ENCODE results near the gene L3MBTL4. TPM values are rescaled to one million over a fixed set of nuclear protein-coding genes. Genes with fewer than 3 reads are reported as not detected.

Gene L3MBTL4
- total and polyA plus RNA-seq, 2 experiments from 2014 or later: 4.1 to 14.1 TPM

- Histone ChIP-seq H4K20me1 (ENCODE audit: insufficient read depth, poor library complexity, severe bottlenecking) (no peaks in the 10 kb centered on the region), H3K4me2 (no peak overlapping the region), H3K27me3 (no peaks in the 10 kb centered on the region), H3K4me1 (ENCODE audit: insufficient read depth) (peaks cover 6% of the 10 kb centered on the region), H2AFZ (no peak overlapping the region), H3K4me3 (no peak overlapping the region), H3K9me2 (replicated peaks; ENCODE audit: insufficient read depth) (no peaks in the 10 kb centered on the region), H3K9me3 (ENCODE audit: low read depth) (no peaks in the 10 kb centered on the region), H3K27ac (no peak overlapping the region), H3K36me3 (replicated peaks; ENCODE audit: insufficient read depth, low read depth) (no peaks in the 10 kb centered on the region), H3K79me2 (no peaks in the 10 kb centered on the region)
- DNase-seq (ENCODE audit: low spot score): no peak
- 97% methylated on average over 3 of the region's 3 CpGs for WGBS (ENCODE audit: low lambda C conversion rate, missing lambda C conversion rate)
- TF ChIP-seq, protein P1, sequence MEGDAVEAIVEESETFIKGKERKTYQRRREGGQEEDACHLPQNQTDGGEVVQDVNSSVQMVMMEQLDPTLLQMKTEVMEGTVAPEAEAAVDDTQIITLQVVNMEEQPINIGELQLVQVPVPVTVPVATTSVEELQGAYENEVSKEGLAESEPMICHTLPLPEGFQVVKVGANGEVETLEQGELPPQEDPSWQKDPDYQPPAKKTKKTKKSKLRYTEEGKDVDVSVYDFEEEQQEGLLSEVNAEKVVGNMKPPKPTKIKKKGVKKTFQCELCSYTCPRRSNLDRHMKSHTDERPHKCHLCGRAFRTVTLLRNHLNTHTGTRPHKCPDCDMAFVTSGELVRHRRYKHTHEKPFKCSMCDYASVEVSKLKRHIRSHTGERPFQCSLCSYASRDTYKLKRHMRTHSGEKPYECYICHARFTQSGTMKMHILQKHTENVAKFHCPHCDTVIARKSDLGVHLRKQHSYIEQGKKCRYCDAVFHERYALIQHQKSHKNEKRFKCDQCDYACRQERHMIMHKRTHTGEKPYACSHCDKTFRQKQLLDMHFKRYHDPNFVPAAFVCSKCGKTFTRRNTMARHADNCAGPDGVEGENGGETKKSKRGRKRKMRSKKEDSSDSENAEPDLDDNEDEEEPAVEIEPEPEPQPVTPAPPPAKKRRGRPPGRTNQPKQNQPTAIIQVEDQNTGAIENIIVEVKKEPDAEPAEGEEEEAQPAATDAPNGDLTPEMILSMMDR (IDR thresholded peaks at IDR 0.05; ENCODE audit: poor library complexity): no peak
- TF ChIP-seq EZH2phosphoT487 (IDR thresholded peaks at IDR 0.05; ENCODE audit: low read depth, severe bottlenecking, unreplicated experiment) (no peak), EZH2 (IDR thresholded peaks at IDR 0.05; ENCODE audit: borderline replicate concordance) (no peak)
These were observed 206.8 kb downstream of the L3MBTL4 start for GRCh38 chr18:6207941-6208340.

GRCh38 chr18:6207116-6207515 is 207.6 kb downstream of the L3MBTL4 start:
- Histone ChIP-seq H3K79me2 (no peaks in the 10 kb centered on the region), H2AFZ (no peak overlapping the region), H3K36me3 (replicated peaks; ENCODE audit: insufficient read depth, low read depth) (no peaks in the 10 kb centered on the region), H3K4me1 (ENCODE audit: insufficient read depth) (peaks cover 6% of the 10 kb centered on the region), H3K9me3 (ENCODE audit: low read depth) (no peaks in the 10 kb centered on the region), H3K9me2 (replicated peaks; ENCODE audit: insufficient read depth) (no peaks in the 10 kb centered on the region), H3K4me3 (no peak overlapping the region), H3K4me2 (no peak overlapping the region), H4K20me1 (ENCODE audit: insufficient read depth, poor library complexity, severe bottlenecking) (no peaks in the 10 kb centered on the region), H3K27ac (no peak overlapping the region), H3K27me3 (no peaks in the 10 kb centered on the region)
- WGBS (ENCODE audit: low lambda C conversion rate, missing lambda C conversion rate): 63% methylated on average over 2 of the region's 2 CpGs
- TF ChIP-seq EZH2phosphoT487 (IDR thresholded peaks at IDR 0.05; ENCODE audit: low read depth, severe bottlenecking, unreplicated experiment) (no peak), EZH2 (IDR thresholded peaks at IDR 0.05; ENCODE audit: borderline replicate concordance) (no peak)
- TF ChIP-seq, protein P1 (IDR thresholded peaks at IDR 0.05; ENCODE audit: poor library complexity): no peak
- peak; percentile 18 for DNase-seq (ENCODE audit: low spot score)

GRCh38 chr18:6205706-6206105 is 209.0 kb downstream of the L3MBTL4 start:
- H3K9me3 ChIP-seq (ENCODE audit: low read depth): no peaks in the 10 kb centered on the region
- H2AFZ ChIP-seq: no peak overlapping the region
- H3K4me2 ChIP-seq: no peak overlapping the region
- H3K4me3 ChIP-seq: no peak overlapping the region
- no peaks in the 10 kb centered on the region for H3K36me3 ChIP-seq (replicated peaks; ENCODE audit: insufficient read depth, low read depth)
- TF ChIP-seq, protein P1 (IDR thresholded peaks at IDR 0.05; ENCODE audit: poor library complexity): no peak
- no peak for TF ChIP-seq EZH2phosphoT487 (IDR thresholded peaks at IDR 0.05; ENCODE audit: low read depth, severe bottlenecking, unreplicated experiment)
- no peak for TF ChIP-seq EZH2 (IDR thresholded peaks at IDR 0.05; ENCODE audit: borderline replicate concordance)
- H3K4me1 ChIP-seq (ENCODE audit: insufficient read depth): peaks cover 6% of the 10 kb centered on the region
- no peaks in the 10 kb centered on the region for H4K20me1 ChIP-seq (ENCODE audit: insufficient read depth, poor library complexity, severe bottlenecking)
- H3K27ac ChIP-seq: no peak overlapping the region
- no peak for DNase-seq (ENCODE audit: low spot score)
- no peaks in the 10 kb centered on the region for H3K79me2 ChIP-seq
- H3K27me3 ChIP-seq: no peaks in the 10 kb centered on the region
- 72% methylated on average over 2 of the region's 2 CpGs for WGBS (ENCODE audit: low lambda C conversion rate, missing lambda C conversion rate)
- H3K9me2 ChIP-seq (replicated peaks; ENCODE audit: insufficient read depth): no peaks in the 10 kb centered on the region

- Histone ChIP-seq H3K9me3 (ENCODE audit: low read depth) (no peaks in the 10 kb centered on the region), H3K36me3 (replicated peaks; ENCODE audit: insufficient read depth, low read depth) (no peaks in the 10 kb centered on the region), H4K20me1 (ENCODE audit: insufficient read depth, poor library complexity, severe bottlenecking) (no peaks in the 10 kb centered on the region), H3K4me1 (ENCODE audit: insufficient read depth) (no peaks in the 10 kb centered on the region), H3K4me3 (no peak overlapping the region), H3K27me3 (no peaks in the 10 kb centered on the region), H3K27ac (no peak overlapping the region), H3K9me2 (replicated peaks; ENCODE audit: insufficient read depth) (no peaks in the 10 kb centered on the region), H2AFZ (no peak overlapping the region), H3K79me2 (no peaks in the 10 kb centered on the region), H3K4me2 (no peak overlapping the region)
- TF ChIP-seq, protein P1 (IDR thresholded peaks at IDR 0.05; ENCODE audit: poor library complexity): no peak
- TF ChIP-seq EZH2 (IDR thresholded peaks at IDR 0.05; ENCODE audit: borderline replicate concordance) (no peak), EZH2phosphoT487 (IDR thresholded peaks at IDR 0.05; ENCODE audit: low read depth, severe bottlenecking, unreplicated experiment) (no peak)
- DNase-seq (ENCODE audit: low spot score): no peak
These were observed 210.2 kb downstream of the L3MBTL4 start for GRCh38 chr18:6204476-6204875.

All from hepatocyte (in vitro differentiated cells).